ENCODE results near the gene FSCN2. TPM values are rescaled to one million over a fixed set of nuclear protein-coding genes. Genes with fewer than 3 reads are reported as not detected.

Gene FSCN2
- total RNA-seq, 3 donors from 2014 or later (not counting 1 experiment from before 2014, with no cell fraction given): 0.26 to 2.6 (median 1.0) TPM

GRCh38 chr17:81524039-81524864 lies 3.9 kb upstream of the FSCN2 start:
- no peak for DNase-seq
- no peaks in the 10 kb centered on the region for H3K9me3 Mint-ChIP-seq
- no peaks in the 10 kb centered on the region for H3K9me3 ChIP-seq (ENCODE audit: control insufficient read depth, insufficient read depth, low read length)
- H3K36me3 Mint-ChIP-seq: no peaks in the 10 kb centered on the region
- H3K27me3 ChIP-seq (ENCODE audit: control insufficient read depth, insufficient read depth, low read length): peaks cover 12% of the 10 kb centered on the region
- no peak overlapping the region for H3K4me3 Mint-ChIP-seq
- H3K27me3 Mint-ChIP-seq (ENCODE audit: low read depth in 2 of 2): peaks cover 0 to 2% of the 10 kb centered on the region in 2 donors
- peaks cover 15% of the 10 kb centered on the region for H3K4me1 ChIP-seq (ENCODE audit: control insufficient read depth, insufficient read depth, low read length)
- intact Hi-C loops (cut with micrococcal nuclease): no loop called here
- 78% methylated on average over 18 of the region's 18 CpGs for WGBS (ENCODE audit: insufficient coverage)
- ATAC-seq: no peak
- no peaks in the 10 kb centered on the region for H3K36me3 ChIP-seq (ENCODE audit: control insufficient read depth, insufficient read depth, low read length)
- TF ChIP-seq CTCF (IDR thresholded peaks at IDR 0.05): no peak
- no peak overlapping the region for H3K4me3 ChIP-seq (ENCODE audit: low read length)
- H3K27ac ChIP-seq (ENCODE audit: low read length): no peak overlapping the region
- no peak overlapping the region for H3K27ac Mint-ChIP-seq
- no peaks in the 10 kb centered on the region for H3K4me1 Mint-ChIP-seq

DNA sequence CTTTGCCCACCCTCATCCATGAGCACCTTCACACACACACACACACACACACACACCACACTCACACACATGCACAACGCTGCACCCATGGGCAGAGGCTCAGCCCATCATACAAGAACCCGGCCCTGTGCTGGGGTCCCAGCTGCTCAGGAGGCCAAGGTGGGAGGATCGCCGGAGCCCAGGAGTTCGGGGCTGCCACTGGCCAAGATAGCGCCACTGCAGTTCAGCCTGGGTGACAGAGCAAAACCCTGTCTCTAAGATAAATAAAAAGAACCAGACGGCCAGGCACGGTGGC lies 3.4 kb upstream of the FSCN2 start:
- no peak for DNase-seq

DNA sequence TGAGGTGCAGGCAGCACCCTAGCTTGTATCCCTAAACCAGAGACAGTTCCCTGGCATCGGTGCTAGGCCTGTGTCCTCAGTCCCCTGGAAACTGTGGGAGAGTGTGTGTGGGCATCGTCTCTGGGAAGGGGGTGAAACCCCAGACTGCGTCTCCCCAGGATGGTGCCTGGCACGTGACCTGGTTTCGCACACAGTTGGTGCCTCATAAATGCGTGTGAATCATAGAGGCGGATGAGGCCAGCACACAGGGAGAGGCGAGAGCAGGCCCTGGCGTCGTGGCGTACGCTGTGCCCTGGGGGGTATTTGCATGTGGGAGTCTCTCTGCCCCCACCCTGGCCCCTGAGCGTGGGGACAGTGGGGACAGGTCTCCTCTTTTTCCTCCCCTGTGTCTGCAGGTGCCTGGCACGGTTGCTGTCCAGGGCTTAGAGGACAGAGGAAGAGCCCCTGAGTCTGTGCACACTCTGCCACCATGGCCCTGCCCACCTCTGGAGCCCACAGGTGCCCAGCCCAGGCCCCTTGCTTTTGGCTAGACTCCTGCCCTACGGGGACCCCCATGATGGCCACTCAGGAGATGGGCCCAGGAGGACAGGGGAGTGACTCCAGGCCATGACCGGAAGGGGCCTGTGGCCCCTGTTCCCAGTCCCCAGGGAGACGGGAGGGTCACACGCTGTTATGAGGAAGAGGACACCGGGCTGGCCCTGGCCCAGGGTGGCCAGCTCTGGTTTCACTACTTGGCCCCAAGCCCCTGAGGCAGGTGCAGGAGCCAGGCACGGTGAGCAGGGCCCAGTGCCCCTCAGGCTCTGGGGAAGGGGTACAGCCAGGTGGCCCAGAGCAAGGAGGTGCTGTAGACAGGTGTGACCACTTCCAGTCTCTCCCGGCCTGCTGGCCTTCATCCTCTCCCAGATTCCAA lies 1.3 kb upstream of the FSCN2 start:
- no peak for TF ChIP-seq CTCF (IDR thresholded peaks at IDR 0.05)
- no peak for DNase-seq
- 91% methylated on average over 21 of the region's 21 CpGs for WGBS (ENCODE audit: insufficient coverage)

More for the DNA sequence above, 3.4 kb upstream of the FSCN2 start:
- TF ChIP-seq CTCF (IDR thresholded peaks at IDR 0.05): no peak
- Histone ChIP-seq H3K27ac (ENCODE audit: low read length) (no peak overlapping the region), H3K36me3 (ENCODE audit: control insufficient read depth, insufficient read depth, low read length) (no peaks in the 10 kb centered on the region), H3K4me1 (ENCODE audit: control insufficient read depth, insufficient read depth, low read length) (peaks cover 11% of the 10 kb centered on the region), H3K4me3 (ENCODE audit: low read length) (no peak overlapping the region), H3K27me3 (ENCODE audit: control insufficient read depth, insufficient read depth, low read length) (peaks cover 12% of the 10 kb centered on the region), H3K9me3 (ENCODE audit: control insufficient read depth, insufficient read depth, low read length) (no peaks in the 10 kb centered on the region)
- 93% methylated on average over 8 of the region's 8 CpGs for WGBS (ENCODE audit: insufficient coverage)
- H3K4me1 Mint-ChIP-seq: no peaks in the 10 kb centered on the region
- ATAC-seq: no peak
- H3K27me3 Mint-ChIP-seq (ENCODE audit: low read depth in 2 of 2): peaks cover 0 to 2% of the 10 kb centered on the region in 2 donors
- no peaks in the 10 kb centered on the region for H3K9me3 Mint-ChIP-seq
- H3K36me3 Mint-ChIP-seq: no peaks in the 10 kb centered on the region
- intact Hi-C loops (cut with micrococcal nuclease): no loop called here
- H3K4me3 Mint-ChIP-seq: no peak overlapping the region
- no peak overlapping the region for H3K27ac Mint-ChIP-seq

More for the DNA sequence above, 1.3 kb upstream of the FSCN2 start:
- Histone ChIP-seq H3K9me3 (ENCODE audit: control insufficient read depth, insufficient read depth, low read length) (no peaks in the 10 kb centered on the region), H3K27me3 (ENCODE audit: control insufficient read depth, insufficient read depth, low read length) (peaks cover 12% of the 10 kb centered on the region), H3K4me1 (ENCODE audit: control insufficient read depth, insufficient read depth, low read length) (peaks cover 4% of the 10 kb centered on the region), H3K4me3 (ENCODE audit: low read length) (no peak overlapping the region), H3K27ac (ENCODE audit: low read length) (no peak overlapping the region), H3K36me3 (ENCODE audit: control insufficient read depth, insufficient read depth, low read length) (no peaks in the 10 kb centered on the region)
- no peak overlapping the region for H3K4me3 Mint-ChIP-seq
- intact Hi-C loops (cut with micrococcal nuclease): no loop called here
- no peaks in the 10 kb centered on the region for H3K9me3 Mint-ChIP-seq
- H3K4me1 Mint-ChIP-seq: no peaks in the 10 kb centered on the region
- ATAC-seq: peak in 1 of 3 donors; percentile 4
- H3K27me3 Mint-ChIP-seq (ENCODE audit: low read depth in 2 of 2): peaks cover 0 to 2% of the 10 kb centered on the region in 2 donors
- H3K36me3 Mint-ChIP-seq: no peaks in the 10 kb centered on the region
- no peak overlapping the region for H3K27ac Mint-ChIP-seq

Data from natural killer cell (primary cell).